Endothelial cell of umbilical vein (primary cell): ENCODE measurements around the gene AKR1C4. TPM values are rescaled to one million over a fixed set of nuclear protein-coding genes. Genes with fewer than 3 reads are reported as not detected.

Experiments
- BruUV-seq: library from RNA; stranded (reverse); fragments of 400-500 nt; replicated peaks from 2 replicates; lab custom pipeline; 2021; lab: Mats Ljungman, UMichigan
- CTCF ChIA-PET: fragments of 300-600, 350-600 bp; sonication (Branson Sonifier 250); formaldehyde crosslinking; loops from one replicate; lab custom pipeline; 2021; ENCODE audit warnings: antibody characterized with exemption, inconsistent platforms; lab: Charles Lee
- POLR2A ChIA-PET: fragments of 300-600, 350-600 bp; sonication (Branson Sonifier 250); formaldehyde crosslinking; loops from one replicate; lab custom pipeline; 2021; ENCODE audit warnings: antibody characterized with exemption, inconsistent platforms; lab: Charles Lee
- DNase-seq: peaks from one replicate; pipeline ENCODE4 v3.0.0-alpha.2; 2011; ENCODE audit warnings: low read depth, low spot score
- FAIRE-seq: peaks from 2 replicates; lab custom pipeline; 2011; peaks lifted over from hg19 to GRCh38; lab: Jason Lieb, UNC
- H2AFZ ChIP-seq: 2 replicates; pipeline ENCODE4 v1.6.0; 2012; ENCODE audit warnings: low read depth, low read length, control low read depth, inconsistent platforms
- H3K27ac ChIP-seq: 2 replicates; pipeline ENCODE4 v1.5.1; 2011; ENCODE audit warnings: low read depth, mild to moderate bottlenecking, control low read depth, low read length, moderate library complexity; ENCODE audit not compliant: insufficient read depth
- H3K27me3 ChIP-seq, 2 experiments: 2 replicates each; pipeline versions ENCODE4 v1.6.0 to v1.6.1; 2011; ENCODE audit warnings: low read length in 2 of 2, mixed read lengths in 1 of 2; ENCODE audit not compliant: control insufficient read depth in 2 of 2, insufficient read depth in 2 of 2
- H3K36me3 ChIP-seq, 2 experiments: 2 replicates in 1 of 2; 3 replicates in 1 of 2; pipeline ENCODE4 v1.5.1; 2011; ENCODE audit warnings: low read length in 2 of 2, mild to moderate bottlenecking in 1 of 2, moderate library complexity in 1 of 2; ENCODE audit not compliant: control insufficient read depth in 2 of 2, insufficient read depth in 2 of 2; ENCODE audit errors: extremely low read depth in 1 of 2
- H3K4me1 ChIP-seq: 3 replicates; pipeline ENCODE4 v1.5.1; 2011; ENCODE audit warnings: mild to moderate bottlenecking, low read length; ENCODE audit not compliant: control insufficient read depth, insufficient read depth; ENCODE audit errors: extremely low read depth
- H3K4me2 ChIP-seq: 2 replicates; pipeline ENCODE4 v1.6.1; 2011; ENCODE audit warnings: low read length, control low read depth, mixed read lengths; ENCODE audit not compliant: insufficient read depth
- H3K4me3 ChIP-seq, 3 experiments: fragments of 200-600 bp in 1 of 3; sonication (generic), shearing (Covaris generic) in 1 of 3; replicated peaks in 1 of 3; 2 replicates each; pipeline ENCODE4 v1.5.1; 2011 to 2016; ENCODE audit warnings: control low read depth in 3 of 3, low read length in 3 of 3, mild to moderate bottlenecking in 2 of 3, inconsistent platforms in 1 of 3, low read depth in 1 of 3, moderate library complexity in 1 of 3; ENCODE audit not compliant: insufficient read depth in 1 of 3
- H3K79me2 ChIP-seq: 2 replicates; pipeline ENCODE4 v1.6.0; 2012; ENCODE audit warnings: low read length, inconsistent platforms; ENCODE audit not compliant: control insufficient read depth, insufficient read depth
- H3K9ac ChIP-seq: replicated peaks from 2 replicates; pipeline ENCODE3; 2011; ENCODE audit warnings: low read length, control low read depth; ENCODE audit not compliant: insufficient read depth; ENCODE audit errors: extremely low read depth
- H3K9me1 ChIP-seq: replicated peaks from 3 replicates; pipeline ENCODE4 v1.6.0; 2011; ENCODE audit warnings: mild to moderate bottlenecking, low read length; ENCODE audit not compliant: control insufficient read depth, insufficient read depth; ENCODE audit errors: extremely low read depth
- H3K9me3 ChIP-seq: replicated peaks from 2 replicates; pipeline ENCODE4 v1.5.1; 2012; ENCODE audit warnings: low read length, inconsistent platforms; ENCODE audit not compliant: control insufficient read depth, insufficient read depth
- H4K20me1 ChIP-seq: replicated peaks from 2 replicates; pipeline ENCODE3; 2011; ENCODE audit warnings: mild to moderate bottlenecking, low read length; ENCODE audit not compliant: control insufficient read depth, insufficient read depth; ENCODE audit errors: extremely low read depth
- EZH2 ChIP-seq: IDR thresholded peaks from 2 replicates; pipeline ENCODE4 v1.6.1; 2012; ENCODE audit warnings: borderline replicate concordance, low read depth, mild to moderate bottlenecking, moderate library complexity, low read length, inconsistent platforms; ENCODE audit not compliant: severe bottlenecking
- FOS ChIP-seq: IDR thresholded peaks from 2 replicates; pipeline ENCODE4 v1.6.1; 2011; ENCODE audit warnings: mild to moderate bottlenecking, low read length, moderate library complexity, borderline replicate concordance; ENCODE audit not compliant: insufficient read depth
- GATA2 ChIP-seq: IDR thresholded peaks from 2 replicates; pipeline ENCODE4 v1.7.0; 2011; ENCODE audit warnings: low read depth, mild to moderate bottlenecking, moderate library complexity, mixed read lengths, low read length; ENCODE audit not compliant: insufficient read length, insufficient read depth
- JUN ChIP-seq: IDR thresholded peaks from 2 replicates; pipeline ENCODE4 v1.6.1; 2011; ENCODE audit warnings: borderline replicate concordance, low read depth; ENCODE audit not compliant: insufficient read length, insufficient read depth
- MYC ChIP-seq: IDR thresholded peaks from one replicate; pipeline ENCODE4 v1.6.1; 2011; ENCODE audit warnings: mild to moderate bottlenecking, low read depth, low read length
- POLR2A ChIP-seq: IDR thresholded peaks from 2 replicates; pipeline ENCODE4 v1.6.1; 2012; ENCODE audit warnings: low read depth, mild to moderate bottlenecking, control low read depth, low read length
- POLR2AphosphoS5 ChIP-seq: IDR thresholded peaks from 2 replicates; pipeline ENCODE4 v1.6.1; 2012; ENCODE audit warnings: low read depth, mild to moderate bottlenecking, control low read depth, low read length, moderate library complexity; ENCODE audit not compliant: insufficient read depth
- dilution Hi-C: fragments of 300-500 bp; cut with MboI; formaldehyde crosslinking; loops from one replicate; pipeline ENCODE4 v1.15.0; 2019; ENCODE audit warnings: low sequenced_read_pairs; ENCODE audit not compliant: extremely low pct_ligation_motif_present
- intact Hi-C: fragments of 100-400 bp; cut with micrococcal nuclease; formaldehyde crosslinking; loops from one replicate; pipeline ENCODE4 v1.10.0; 2022
- polyA plus RNA-seq, 4 experiments: library from polyadenylated mRNA; depleted of rRNA in 3 of 4; stranded (reverse) in 3 of 4; unstranded in 1 of 4; fragments of >200 nt; gene quantifications; 2 replicates each; pipeline versions ENCODE4 v1.2.1 to v1.2.3, GENCODE V29; 2011 to 2012; ENCODE audit warnings: missing spikeins in 1 of 4
- total RNA-seq: library from RNA; stranded (reverse); gene quantifications from 2 replicates; pipeline ENCODE4 v1.2.3, GENCODE V29; 2021
- TF ChIP-seq, protein P1 (sequence below), 2 donors: IDR thresholded peaks; 1 replicate in 1 of 2; 2 replicates in 1 of 2; pipeline ENCODE4 v1.5.1; 2011; ENCODE audit warnings: low read length in 2 of 2, mild to moderate bottlenecking in 2 of 2, moderate library complexity in 2 of 2, control low read depth in 1 of 2, inconsistent platforms in 1 of 2, low read depth in 1 of 2; ENCODE audit not compliant: insufficient read depth in 1 of 2; ENCODE audit errors: extremely low read depth in 1 of 2
- TF ChIP-seq, protein P2 (sequence below): IDR thresholded peaks from 2 replicates; pipeline ENCODE4 v1.6.1; 2011; ENCODE audit not compliant: insufficient read depth, insufficient read length

The AKR1C4 gene
- total and polyA plus RNA-seq, 2 donors (not counting 3 experiments of a cell fraction or from before 2014, with no cell fraction given): not detected

DNA sequence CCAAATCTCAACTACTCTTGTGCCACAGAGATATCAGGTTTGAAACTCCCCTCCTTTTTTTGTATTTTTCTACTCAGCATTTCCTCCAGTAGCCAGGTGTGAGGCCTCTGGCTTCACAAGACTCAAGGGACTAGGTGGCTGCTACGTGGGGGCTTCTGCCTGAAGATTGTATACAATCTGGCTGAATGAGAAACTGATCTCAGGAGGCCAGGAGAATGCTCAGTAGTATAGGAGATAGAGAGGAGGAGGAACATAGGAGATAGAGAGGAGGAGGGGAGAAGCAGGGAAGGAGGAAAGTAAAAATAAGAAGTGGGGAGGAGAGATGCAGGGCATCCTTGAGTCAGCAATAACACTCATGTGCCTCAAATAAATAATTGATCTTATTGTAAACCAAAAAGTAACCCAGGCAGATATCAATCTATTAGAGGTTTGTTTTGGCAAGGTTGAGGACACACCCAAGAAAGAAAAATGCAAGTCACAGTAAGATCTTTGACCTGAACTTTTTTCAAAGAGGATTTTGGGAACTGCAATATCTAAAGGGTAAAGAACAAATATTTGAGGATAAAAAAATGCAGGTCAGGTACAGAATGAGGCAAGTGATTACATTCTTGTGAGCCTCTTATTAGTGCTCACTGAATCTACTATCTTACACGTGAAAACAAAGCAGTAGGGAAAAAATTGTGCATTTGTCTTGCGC lies 48.5 kb upstream of the AKR1C4 start:
- H3K4me2 ChIP-seq: no peak overlapping the region
- FAIRE-seq: no peak

More for the DNA sequence above, 48.5 kb upstream of the AKR1C4 start:
- H3K4me3 ChIP-seq: no peak overlapping the region
- dilution Hi-C loops (no loop called here), intact Hi-C loops (no loop called here)
- BruUV-seq: no TSS peak
- POLR2A ChIA-PET: no interaction called here
- CTCF ChIA-PET: no interaction called here
- DNase-seq: no peak
- no peaks in the 10 kb centered on the region for H4K20me1 ChIP-seq
- H3K79me2 ChIP-seq: no peaks in the 10 kb centered on the region
- no peaks in the 10 kb centered on the region for H3K36me3 ChIP-seq
- H3K27ac ChIP-seq: no peak overlapping the region
- H3K9me3 ChIP-seq: no peaks in the 10 kb centered on the region
- H3K4me1 ChIP-seq: no peaks in the 10 kb centered on the region
- H3K9ac ChIP-seq: no peak overlapping the region
- no peak overlapping the region for H2AFZ ChIP-seq
- H3K27me3 ChIP-seq: no peaks in the 10 kb centered on the region
- TF ChIP-seq, protein P1, sequence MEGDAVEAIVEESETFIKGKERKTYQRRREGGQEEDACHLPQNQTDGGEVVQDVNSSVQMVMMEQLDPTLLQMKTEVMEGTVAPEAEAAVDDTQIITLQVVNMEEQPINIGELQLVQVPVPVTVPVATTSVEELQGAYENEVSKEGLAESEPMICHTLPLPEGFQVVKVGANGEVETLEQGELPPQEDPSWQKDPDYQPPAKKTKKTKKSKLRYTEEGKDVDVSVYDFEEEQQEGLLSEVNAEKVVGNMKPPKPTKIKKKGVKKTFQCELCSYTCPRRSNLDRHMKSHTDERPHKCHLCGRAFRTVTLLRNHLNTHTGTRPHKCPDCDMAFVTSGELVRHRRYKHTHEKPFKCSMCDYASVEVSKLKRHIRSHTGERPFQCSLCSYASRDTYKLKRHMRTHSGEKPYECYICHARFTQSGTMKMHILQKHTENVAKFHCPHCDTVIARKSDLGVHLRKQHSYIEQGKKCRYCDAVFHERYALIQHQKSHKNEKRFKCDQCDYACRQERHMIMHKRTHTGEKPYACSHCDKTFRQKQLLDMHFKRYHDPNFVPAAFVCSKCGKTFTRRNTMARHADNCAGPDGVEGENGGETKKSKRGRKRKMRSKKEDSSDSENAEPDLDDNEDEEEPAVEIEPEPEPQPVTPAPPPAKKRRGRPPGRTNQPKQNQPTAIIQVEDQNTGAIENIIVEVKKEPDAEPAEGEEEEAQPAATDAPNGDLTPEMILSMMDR (IDR thresholded peaks at IDR 0.05; ENCODE audit: extremely low read depth in 1 of 2, insufficient read depth in 1 of 2, low read depth in 1 of 2, low read length in 2 of 2): no peak
- TF ChIP-seq, protein P2, sequence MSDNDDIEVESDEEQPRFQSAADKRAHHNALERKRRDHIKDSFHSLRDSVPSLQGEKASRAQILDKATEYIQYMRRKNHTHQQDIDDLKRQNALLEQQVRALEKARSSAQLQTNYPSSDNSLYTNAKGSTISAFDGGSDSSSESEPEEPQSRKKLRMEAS: no peak
- no peak for TF ChIP-seq JUN
- no peak for TF ChIP-seq FOS
- no peak for TF ChIP-seq MYC
- TF ChIP-seq EZH2: no peak
- no peak for TF ChIP-seq POLR2A
- TF ChIP-seq GATA2: no peak
- no peak for TF ChIP-seq POLR2AphosphoS5
- H3K9me1 ChIP-seq: no peaks in the 10 kb centered on the region
